Adipose tissue (tissue), 3 donors: ENCODE results near the gene ZPBP. TPM values are rescaled to one million over a fixed set of nuclear protein-coding genes. Genes with fewer than 3 reads are reported as not detected.

Experiments
- H3K27ac ChIP-seq: one replicate; pipeline ENCODE4 v1.5.1; 2013; ENCODE audit warnings: low read depth, low read length
- WGBS, 3 donors: extraction: QIAGEN DNeasy Blood & Tissue Kit; methylation state at CpG; one replicate each; pipeline ENCODE4 v1.1.7; 2013; 5-methylcytosine and 5-hydroxymethylcytosine counted together
- polyA plus RNA-seq, 3 donors: library from polyadenylated mRNA; stranded (reverse); fragments of 200-250 nt; gene quantifications; one replicate each; pipeline ENCODE4 v1.2.3, GENCODE V29; 2013
- donor health status: healthy with polysubstance abuse.
- donor health status: Bipolar disorder and iron deficiency.
- donor health status: healthy.

The ZPBP gene
- polyA plus RNA-seq, 3 donors: not detected

GRCh38 chr7:49892481-49892880 lies 200.6 kb downstream of the ZPBP start:
- no peak overlapping the region for H3K27ac ChIP-seq
- WGBS, 3 donors: 76 to 89% (median 82%) methylated on average over 2 of the region's 2 CpGs

Other genes with a start within 250 kb of the ZPBP start
- 1 to 10 TPM; 1.3 to 3.9 (median 3.4) TPM for gene IKZF1, start 211.5 kb upstream of the ZPBP start, polyA plus RNA-seq